ENCODE measurements around the gene SNN. TPM values are rescaled to one million over a fixed set of nuclear protein-coding genes. Genes with fewer than 3 reads are reported as not detected.

Gene SNN
- total RNA-seq, 1 experiment from 2014 or later = 13.0 TPM

- no peak for DNase-seq (ENCODE audit: low spot score)
- no TSS peak for BruUV-seq (replicated peaks)
- TF ChIP-seq EZH2 (IDR thresholded peaks at IDR 0.05; ENCODE audit: borderline replicate concordance, low read depth, low read length, poor library complexity, severe bottlenecking) (no peak), CTCF (conservative IDR thresholded peaks at IDR 0.05; ENCODE audit: low read depth, low read length) (no peak)
- H3K4me3 ChIP-seq (ENCODE audit: low read depth, low read length, poor library complexity, severe bottlenecking) = no peak overlapping the region
- POLR2A ChIA-PET (ENCODE audit: low non-redundant PET) = no interaction called here
- peaks cover 7% of the 10 kb centered on the region for H3K4me1 ChIP-seq (ENCODE audit: insufficient read depth, low read length, poor library complexity, severe bottlenecking)
- intact Hi-C loops (cut with micrococcal nuclease; ENCODE audit: unreplicated experiment) = no loop called here
- CTCF ChIA-PET = no interaction called here
- peaks cover 30% of the 10 kb centered on the region for H3K36me3 ChIP-seq (ENCODE audit: insufficient read depth, low read length, poor library complexity, severe bottlenecking)
- no peaks in the 10 kb centered on the region for H3K27me3 ChIP-seq (replicated peaks; ENCODE audit: insufficient read depth, low read depth, low read length, poor library complexity)
- H3K9me3 ChIP-seq (ENCODE audit: low read depth, low read length, poor library complexity, severe bottlenecking) = no peaks in the 10 kb centered on the region
- no peak overlapping the region for H3K27ac ChIP-seq (ENCODE audit: low read depth, low read length, poor library complexity, severe bottlenecking)
Observed at GRCh38 chr16:11684231-11685025, 16.2 kb downstream of the SNN start.

- POLR2A ChIA-PET (ENCODE audit: low non-redundant PET) = no interaction called here
- Histone ChIP-seq H3K4me1 (ENCODE audit: insufficient read depth, low read length, poor library complexity, severe bottlenecking) (peaks cover 16% of the 10 kb centered on the region), H3K27me3 (replicated peaks; ENCODE audit: insufficient read depth, low read depth, low read length, poor library complexity) (no peaks in the 10 kb centered on the region), H3K4me3 (ENCODE audit: low read depth, low read length, poor library complexity, severe bottlenecking) (no peak overlapping the region), H3K27ac (ENCODE audit: low read depth, low read length, poor library complexity, severe bottlenecking) (no peak overlapping the region), H3K9me3 (ENCODE audit: low read depth, low read length, poor library complexity, severe bottlenecking) (no peaks in the 10 kb centered on the region), H3K36me3 (ENCODE audit: insufficient read depth, low read length, poor library complexity, severe bottlenecking) (peaks cover 31% of the 10 kb centered on the region)
- CTCF ChIA-PET = no interaction called here
- BruUV-seq (replicated peaks) = no TSS peak
- DNase-seq (ENCODE audit: low spot score) = no peak
- intact Hi-C loops (cut with micrococcal nuclease; ENCODE audit: unreplicated experiment) = no loop called here
- no peak for TF ChIP-seq CTCF (conservative IDR thresholded peaks at IDR 0.05; ENCODE audit: low read depth, low read length)
- TF ChIP-seq EZH2 (IDR thresholded peaks at IDR 0.05; ENCODE audit: borderline replicate concordance, low read depth, low read length, poor library complexity, severe bottlenecking) = no peak
Observed at GRCh38 chr16:11685844-11686618, 17.8 kb downstream of the SNN start.

DNA sequence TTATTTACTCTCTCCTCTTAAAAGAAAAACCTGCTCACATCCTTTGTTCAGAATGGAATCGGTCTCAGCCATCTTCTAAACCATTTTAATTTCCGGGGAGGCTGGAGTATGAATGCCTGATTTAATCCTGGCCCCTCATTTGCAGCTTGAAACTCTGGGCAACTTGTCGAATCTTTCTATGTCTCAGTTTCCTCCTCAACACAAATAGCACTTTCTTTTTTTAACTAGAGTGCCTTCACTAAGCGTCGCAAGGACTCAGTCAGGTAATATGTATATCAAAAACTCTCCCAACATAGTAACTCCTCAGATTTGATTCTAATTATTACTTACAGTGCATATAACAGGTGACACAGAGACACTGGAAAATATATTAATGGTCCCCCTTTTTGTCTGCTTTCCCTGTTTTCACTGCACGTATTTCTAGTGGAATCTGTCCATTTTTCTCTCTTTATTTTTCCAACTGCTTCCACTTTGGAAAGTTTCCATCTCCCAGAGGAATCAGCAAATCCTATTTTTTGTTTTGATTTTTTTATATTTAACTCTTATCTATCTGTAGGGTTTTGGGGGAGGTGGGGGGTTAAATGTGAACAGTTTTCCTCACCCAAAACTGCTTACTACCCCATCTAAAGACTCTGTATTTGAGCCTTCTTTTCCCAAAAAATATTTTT is 18.6 kb downstream of the SNN start:
- Histone ChIP-seq H3K9me3 (ENCODE audit: low read depth, low read length, poor library complexity, severe bottlenecking) (no peaks in the 10 kb centered on the region), H3K4me1 (ENCODE audit: insufficient read depth, low read length, poor library complexity, severe bottlenecking) (peaks cover 16% of the 10 kb centered on the region), H3K27ac (ENCODE audit: low read depth, low read length, poor library complexity, severe bottlenecking) (no peak overlapping the region), H3K27me3 (replicated peaks; ENCODE audit: insufficient read depth, low read depth, low read length, poor library complexity) (no peaks in the 10 kb centered on the region), H3K36me3 (ENCODE audit: insufficient read depth, low read length, poor library complexity, severe bottlenecking) (peaks cover 36% of the 10 kb centered on the region), H3K4me3 (ENCODE audit: low read depth, low read length, poor library complexity, severe bottlenecking) (no peak overlapping the region)
- TF ChIP-seq CTCF (conservative IDR thresholded peaks at IDR 0.05; ENCODE audit: low read depth, low read length) (no peak), EZH2 (IDR thresholded peaks at IDR 0.05; ENCODE audit: borderline replicate concordance, low read depth, low read length, poor library complexity, severe bottlenecking) (no peak)
- POLR2A ChIA-PET (ENCODE audit: low non-redundant PET) = no interaction called here
- BruUV-seq (replicated peaks) = no TSS peak
- intact Hi-C loops (cut with micrococcal nuclease; ENCODE audit: unreplicated experiment) = no loop called here
- CTCF ChIA-PET = no interaction called here
- no peak for DNase-seq (ENCODE audit: low spot score)

Data from A673 (cell line).